WTC11 (cell line): ENCODE results near the gene MEIS3. TPM values are rescaled to one million over a fixed set of nuclear protein-coding genes. Genes with fewer than 3 reads are reported as not detected.
A peak's percentile ranks its signal among the peaks of the same experiment; 100 is the strongest.

Experiments
- ATAC-seq: fragments of 200-7000 bp; cut with Tn5 transposase; 2 replicates; pipeline ENCODE4 v1.10.0; 2021; ENCODE audit warnings: mild to moderate bottlenecking, moderate library complexity
- CTCF ChIA-PET: fragments of 300-600 bp; sonication (Branson Sonifier 250); formaldehyde crosslinking; loops from one replicate; lab custom pipeline; 2021; ENCODE audit warnings: antibody characterized with exemption; lab: Charles Lee
- POLR2A ChIA-PET: fragments of 350-600 bp; sonication (Branson Sonifier 250); formaldehyde crosslinking; loops from one replicate; lab custom pipeline; 2021; ENCODE audit warnings: antibody characterized with exemption; lab: Charles Lee
- DNase-seq: peaks from one replicate; pipeline ENCODE4 v3.0.0; 2021; ENCODE audit warnings: low spot score
- H3K27ac Mint-ChIP-seq: 2 replicates; pipeline ENCODE4 v1.8.0; 2021; ENCODE audit warnings: mixed read lengths
- H3K27me3 Mint-ChIP-seq: 2 replicates; pipeline ENCODE4 v1.8.0; 2021; ENCODE audit warnings: low read depth, mild to moderate bottlenecking, moderate library complexity, mixed read lengths
- H3K36me3 Mint-ChIP-seq: 2 replicates; pipeline ENCODE4 v1.8.0; 2021; ENCODE audit warnings: mixed read lengths
- H3K4me1 Mint-ChIP-seq: 2 replicates; pipeline ENCODE4 v1.8.0; 2022; ENCODE audit warnings: mixed read lengths
- H3K4me3 Mint-ChIP-seq: 2 replicates; pipeline ENCODE4 v1.8.0; 2021; ENCODE audit warnings: mild to moderate bottlenecking, moderate library complexity, mixed read lengths
- H3K9me3 Mint-ChIP-seq: 2 replicates; pipeline ENCODE4 v1.8.0; 2021; ENCODE audit warnings: mixed read lengths
- CDX4 ChIP-seq: fragments of 250-450 bp; sonication (Bioruptor Pico); IDR thresholded peaks from 2 replicates; pipeline ENCODE4 v1.9.0; 2021; ENCODE audit warnings: moderate library complexity, mild to moderate bottlenecking, inconsistent platforms, borderline replicate concordance
- CREM ChIP-seq: sonication (generic); formaldehyde crosslinking; IDR thresholded peaks from 2 replicates; pipeline ENCODE4 v1.8.1; 2022; ENCODE audit warnings: mild to moderate bottlenecking, missing genetic modification reagents, moderate library complexity
- CTCF ChIP-seq: fragments of 200-600 bp; IDR thresholded peaks from 2 replicates; pipeline ENCODE4 v1.8.0; 2022; ENCODE audit warnings: antibody characterized with exemption
- E2F1 ChIP-seq: sonication (generic); formaldehyde crosslinking; IDR thresholded peaks from 2 replicates; pipeline ENCODE4 v1.8.0; 2022; ENCODE audit warnings: mild to moderate bottlenecking, missing genetic modification reagents
- E2F5 ChIP-seq: sonication (generic); formaldehyde crosslinking; IDR thresholded peaks from 2 replicates; pipeline ENCODE4 v1.8.1; 2022; ENCODE audit warnings: mild to moderate bottlenecking, moderate library complexity, missing genetic modification reagents
- EMX1 ChIP-seq: fragments of 250-450 bp; sonication (Bioruptor Pico); IDR thresholded peaks from 2 replicates; pipeline ENCODE4 v1.8.0; 2021; ENCODE audit warnings: mild to moderate bottlenecking
- ESRRA ChIP-seq: sonication (generic); formaldehyde crosslinking; IDR thresholded peaks from 2 replicates; pipeline ENCODE4 v1.8.1; 2022; ENCODE audit warnings: mild to moderate bottlenecking, missing genetic modification reagents, borderline replicate concordance
- GABPB1 ChIP-seq: sonication (generic); formaldehyde crosslinking; IDR thresholded peaks from 2 replicates; pipeline ENCODE4 v1.8.1; 2023; ENCODE audit warnings: mild to moderate bottlenecking, missing genetic modification reagents
- HMGA2 ChIP-seq: fragments of 250-450 bp; sonication (Bioruptor Pico); IDR thresholded peaks from 2 replicates; pipeline ENCODE4 v1.4.0; 2021; ENCODE audit warnings: mild to moderate bottlenecking, moderate library complexity
- HMGXB4 ChIP-seq: sonication (generic); formaldehyde crosslinking; IDR thresholded peaks from 2 replicates; pipeline ENCODE4 v1.8.1; 2023; ENCODE audit warnings: mild to moderate bottlenecking, moderate library complexity, missing genetic modification reagents
- KAT7 ChIP-seq: sonication (generic); formaldehyde crosslinking; IDR thresholded peaks from 2 replicates; pipeline ENCODE4 v1.8.1; 2023; ENCODE audit warnings: missing genetic modification reagents, mild to moderate bottlenecking, borderline replicate concordance
- MYBL2 ChIP-seq: sonication (generic); formaldehyde crosslinking; IDR thresholded peaks from 2 replicates; pipeline ENCODE4 v1.8.1; 2023; ENCODE audit warnings: mild to moderate bottlenecking, moderate library complexity, missing genetic modification reagents
- NR1H2 ChIP-seq: sonication (generic); formaldehyde crosslinking; IDR thresholded peaks from 2 replicates; pipeline ENCODE4 v1.9.0; 2021; ENCODE audit warnings: mild to moderate bottlenecking, moderate library complexity, missing genetic modification reagents
- NR3C1 ChIP-seq: sonication (generic); formaldehyde crosslinking; conservative IDR thresholded peaks from 2 replicates; pipeline ENCODE4 v1.8.1; 2023; ENCODE audit warnings: low read depth, mild to moderate bottlenecking, missing genetic modification reagents
- SMAD3 ChIP-seq: sonication (generic); formaldehyde crosslinking; IDR thresholded peaks from 2 replicates; pipeline ENCODE4 v1.8.0; 2022; ENCODE audit warnings: missing genetic modification reagents, mild to moderate bottlenecking, borderline replicate concordance
- TCF7 ChIP-seq: sonication (generic); formaldehyde crosslinking; IDR thresholded peaks from 2 replicates; pipeline ENCODE4 v1.8.0; 2022; ENCODE audit warnings: mild to moderate bottlenecking, low read depth, missing genetic modification reagents, moderate library complexity
- TEAD1 ChIP-seq: sonication (generic); formaldehyde crosslinking; IDR thresholded peaks from 2 replicates; pipeline ENCODE4 v1.8.0; 2022; ENCODE audit warnings: mild to moderate bottlenecking, missing genetic modification reagents
- TEAD4 ChIP-seq: sonication (generic); formaldehyde crosslinking; IDR thresholded peaks from 2 replicates; pipeline ENCODE4 v1.8.0; 2022; ENCODE audit warnings: mild to moderate bottlenecking, missing genetic modification reagents
- USF2 ChIP-seq: sonication (generic); formaldehyde crosslinking; IDR thresholded peaks from 2 replicates; pipeline ENCODE4 v1.8.1; 2023; ENCODE audit warnings: mild to moderate bottlenecking, missing genetic modification reagents, moderate library complexity
- ZBTB21 ChIP-seq: sonication (generic); formaldehyde crosslinking; IDR thresholded peaks from 2 replicates; pipeline ENCODE4 v1.8.1; 2023; ENCODE audit warnings: mild to moderate bottlenecking, missing genetic modification reagents, borderline replicate concordance
- ZNF121 ChIP-seq: sonication (generic); formaldehyde crosslinking; IDR thresholded peaks from 2 replicates; pipeline ENCODE4 v1.8.0; 2023; ENCODE audit warnings: missing genetic modification reagents
- ZNF396 ChIP-seq: fragments of 250-450 bp; sonication (Bioruptor Pico); IDR thresholded peaks from 2 replicates; pipeline ENCODE4 v1.8.0; 2021; ENCODE audit warnings: mild to moderate bottlenecking, moderate library complexity, borderline replicate concordance
- ZNF423 ChIP-seq: fragments of 250-450 bp; sonication (Bioruptor Pico); IDR thresholded peaks from 2 replicates; pipeline ENCODE4 v2.1.2; 2022; ENCODE audit warnings: mild to moderate bottlenecking, moderate library complexity
- total RNA-seq: library from RNA; stranded (reverse); gene quantifications from 3 replicates; pipeline ENCODE4 v1.2.3, GENCODE V29; 2021

MEIS3 gene
- total RNA-seq, 1 experiment from 2014 or later: 38.5 TPM

- POLR2A ChIA-PET: interaction anchor here (0.7 kb wide), 1 partner anchor 9 kb away, joined by 3 read pairs; no protein-coding TSS in a partner anchor
- Mint-ChIP-seq H3K27ac (no peak overlapping the region), H3K27me3 (peaks cover 95% of the 10 kb centered on the region)
Observed at GRCh38 chr19:47421844-47422395, 2.6 kb upstream of the MEIS3 start.

GRCh38 chr19:47421244-47421786, 2.0 kb upstream of the MEIS3 start:
- ChIA-PET POLR2A (interaction anchor here (0.7 kb wide), 1 partner anchor 8 kb away, joined by 3 read pairs; no protein-coding TSS in a partner anchor), CTCF (interaction anchor here (0.7 kb wide), 1 partner anchor 30 kb away, joined by 3 read pairs; no protein-coding TSS in a partner anchor)
- no peak for DNase-seq
- H3K9me3 Mint-ChIP-seq: no peaks in the 10 kb centered on the region
- no peaks in the 10 kb centered on the region for H3K36me3 Mint-ChIP-seq
- ATAC-seq: no peak
- TF ChIP-seq ZNF423: 0 out of 2 replicates have a peak, but pooled peaks have one; percentile 8
- TF ChIP-seq ZBTB21 (CRISPR knock-in tag): no peak
- no peak for TF ChIP-seq E2F1 (CRISPR knock-in tag)
- no peak for TF ChIP-seq CDX4 (CRISPR knock-in tag)
- no peak for TF ChIP-seq TCF7 (CRISPR knock-in tag)
- peaks cover 95% of the 10 kb centered on the region for H3K27me3 Mint-ChIP-seq
- H3K27ac Mint-ChIP-seq: no peak overlapping the region
- peak overlapping the region; percentile 67 for H3K4me3 Mint-ChIP-seq
- peaks cover 58% of the 10 kb centered on the region for H3K4me1 Mint-ChIP-seq

More at GRCh38 chr19:47421844-47422395, 2.6 kb upstream of the MEIS3 start:
- H3K36me3 Mint-ChIP-seq: no peaks in the 10 kb centered on the region
- DNase-seq (no peak), ATAC-seq (peak; percentile 10)
- peak overlapping the region; percentile 67 for H3K4me3 Mint-ChIP-seq
- CTCF ChIA-PET: interaction anchor here (0.7 kb wide), 1 partner anchor 30 kb away, joined by 3 read pairs; no protein-coding TSS in a partner anchor
- peaks cover 54% of the 10 kb centered on the region for H3K4me1 Mint-ChIP-seq
- no peaks in the 10 kb centered on the region for H3K9me3 Mint-ChIP-seq
- TF ChIP-seq EMX1: no peak
- TF ChIP-seq ESRRA (CRISPR knock-in tag): no peak
- no peak for TF ChIP-seq USF2
- TF ChIP-seq GABPB1 (CRISPR knock-in tag): no peak
- no peak for TF ChIP-seq CREM
- no peak for TF ChIP-seq CTCF
- no peak for TF ChIP-seq KAT7 (CRISPR knock-in tag)
- no peak for TF ChIP-seq E2F5 (CRISPR knock-in tag)
- no peak for TF ChIP-seq NR1H2 (CRISPR knock-in tag)
- TF ChIP-seq NR3C1: no peak
- TF ChIP-seq TEAD4 (CRISPR knock-in tag): no peak
- TF ChIP-seq SMAD3 (CRISPR knock-in tag): no peak
- TF ChIP-seq ZNF396 (CRISPR knock-in tag): no peak
- no peak for TF ChIP-seq MYBL2 (CRISPR knock-in tag)
- TF ChIP-seq ZNF423: no peak
- no peak for TF ChIP-seq HMGA2 (CRISPR knock-in tag)
- no peak for TF ChIP-seq TEAD1
- TF ChIP-seq ZNF121: no peak
- no peak for TF ChIP-seq HMGXB4 (CRISPR knock-in tag)
- TF ChIP-seq, all 79 proteins: peak for 0
